GM21381 (cell line): ENCODE results near the gene UBE2Q1.
"Not testable (repeated sequence)": the region's sequence is repeated elsewhere in the genome, so short reads cannot be mapped to it uniquely, and the experiment has no call there.

ENCODE experiments used
- ATAC-seq: cut with Tn5 transposase; IDR thresholded peaks from one replicate; pipeline ENCODE4 v1.9.1; 2021; ENCODE audit warnings: mild to moderate bottlenecking, moderate library complexity; ENCODE audit not compliant: unreplicated experiment

Gene UBE2Q1

DNA sequence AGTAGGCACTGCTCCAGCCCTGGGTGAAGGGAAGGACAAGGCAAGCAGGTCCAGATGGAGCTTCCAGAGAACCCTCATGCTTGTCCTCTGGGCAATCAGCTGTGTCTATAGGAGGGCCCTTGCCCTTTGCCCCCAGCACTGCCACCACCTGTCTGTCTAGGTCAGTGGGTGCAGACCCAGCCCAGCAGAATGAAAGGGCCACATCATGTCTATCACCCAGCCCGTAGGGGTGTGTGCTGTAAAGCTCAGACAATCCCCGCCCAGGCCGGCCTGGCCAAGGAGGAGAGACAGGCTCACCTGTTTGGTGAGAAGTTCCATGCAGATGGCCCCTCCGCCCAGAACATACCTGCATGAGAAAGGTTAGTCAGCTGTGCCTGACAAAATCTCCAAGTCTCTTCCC is 7.0 kb downstream of the UBE2Q1 start:
- ATAC-seq: no peak

GRCh38 chr1:154550657-154551056 is 7.8 kb downstream of the UBE2Q1 start:
- no peak for ATAC-seq

GRCh38 chr1:154550070-154550469 is 8.4 kb downstream of the UBE2Q1 start:
- ATAC-seq: no peak

- no peak for ATAC-seq
Observed at GRCh38 chr1:154549202-154549770, 9.2 kb downstream of the UBE2Q1 start.

DNA sequence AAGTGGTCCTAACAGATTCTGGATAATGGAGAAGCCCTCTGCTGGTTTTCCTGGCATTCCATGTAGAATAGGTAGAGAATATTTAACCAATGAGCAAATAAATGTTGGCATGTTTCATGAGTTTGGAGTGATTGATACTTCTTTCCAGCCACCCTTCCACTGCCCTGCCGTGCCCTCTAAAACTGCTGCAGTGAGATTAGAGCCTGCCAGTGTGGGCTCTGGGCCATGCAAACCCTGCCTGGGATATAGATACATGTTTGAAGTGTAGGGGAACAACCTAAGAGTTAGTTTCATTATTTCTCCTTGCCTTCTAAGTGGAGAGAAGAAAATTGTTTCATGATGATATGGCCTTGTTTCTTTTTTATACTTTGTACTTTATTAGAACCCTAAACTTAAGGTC is 10.4 kb downstream of the UBE2Q1 start:
- no peak for ATAC-seq

DNA sequence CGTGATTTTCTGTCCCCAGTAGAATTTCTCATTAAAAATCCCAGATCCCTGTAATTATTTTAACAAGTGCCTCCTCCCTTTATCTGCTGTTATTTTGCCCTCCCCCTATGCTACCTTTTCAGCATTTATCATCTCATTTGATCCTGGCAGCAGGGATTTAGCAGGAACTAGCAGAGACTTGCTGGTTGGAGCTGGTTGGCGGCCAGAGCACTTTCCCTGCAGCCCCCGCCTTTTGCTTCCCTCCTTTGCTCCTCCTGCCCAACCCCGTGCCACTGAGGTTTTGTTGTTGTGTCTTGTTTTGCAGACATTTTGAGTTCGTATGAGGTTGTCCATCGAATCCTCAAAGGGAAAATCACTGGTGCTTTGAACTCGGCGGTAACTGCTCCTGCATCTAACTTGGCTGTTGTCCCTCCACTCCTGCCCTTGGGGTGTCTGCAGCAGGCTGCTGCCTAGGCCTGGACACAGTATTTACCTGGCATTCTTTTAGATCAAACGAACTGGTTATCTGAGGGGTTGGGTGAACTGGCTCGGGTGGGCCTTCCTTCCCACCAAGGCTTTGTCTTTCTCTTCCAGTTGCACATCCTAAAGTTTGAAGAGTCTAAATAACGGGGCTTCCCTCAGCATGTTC is 11.2 kb downstream of the UBE2Q1 start:
- ATAC-seq: no peak

- no peak for ATAC-seq
Observed at GRCh38 chr1:154546264-154547063, 12.0 kb downstream of the UBE2Q1 start.

- no peak for ATAC-seq
Observed at GRCh38 chr1:154541231-154541630, 17.2 kb downstream of the UBE2Q1 start.

DNA sequence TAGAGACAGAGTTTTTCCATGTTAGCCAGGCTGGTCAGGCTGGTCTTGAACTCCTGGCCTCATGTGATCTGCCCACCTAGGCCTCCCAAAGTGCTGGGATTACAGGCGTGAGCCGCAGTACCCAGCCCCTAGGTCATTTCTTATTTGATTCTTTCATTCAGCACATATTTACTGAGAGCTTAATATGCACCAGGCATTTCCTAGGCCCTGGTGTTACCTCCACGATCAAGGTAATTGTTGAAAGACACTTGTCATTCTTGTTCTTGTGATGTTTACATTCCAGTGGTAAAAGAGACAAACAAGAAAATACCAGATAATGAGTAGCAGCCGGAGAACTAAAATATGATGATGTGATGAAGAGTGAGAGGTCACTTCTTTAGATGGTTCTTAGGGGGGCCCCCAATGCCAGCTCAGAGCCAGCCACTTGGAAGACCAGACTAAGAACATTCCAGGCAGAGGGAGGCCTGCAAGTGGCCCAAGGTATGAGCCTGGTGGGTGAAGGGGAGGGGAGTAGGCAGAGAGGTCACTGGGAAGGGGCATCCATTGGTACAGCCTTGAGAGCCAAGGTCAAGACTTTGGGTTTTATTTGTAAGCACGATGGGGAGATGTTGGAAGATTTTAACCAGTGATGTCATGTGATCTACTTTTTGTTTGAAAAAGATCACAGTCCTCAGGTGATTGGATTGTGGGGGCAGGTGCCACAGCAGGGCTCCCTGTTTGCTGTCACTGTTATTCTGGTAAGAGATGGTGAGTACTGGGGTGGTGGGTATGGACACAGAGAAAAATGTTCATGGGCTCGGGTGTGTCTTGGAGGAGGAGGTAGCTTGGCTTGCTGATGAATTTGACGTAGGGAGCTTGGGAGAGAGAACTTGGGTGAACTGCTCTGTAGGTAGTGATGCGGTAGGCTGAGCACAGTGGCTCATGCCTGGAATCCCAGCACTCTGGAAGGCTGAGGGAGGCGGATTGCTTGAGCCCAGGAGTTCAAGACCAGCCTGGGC is 18.7 kb downstream of the UBE2Q1 start:
- no peak for ATAC-seq

DNA sequence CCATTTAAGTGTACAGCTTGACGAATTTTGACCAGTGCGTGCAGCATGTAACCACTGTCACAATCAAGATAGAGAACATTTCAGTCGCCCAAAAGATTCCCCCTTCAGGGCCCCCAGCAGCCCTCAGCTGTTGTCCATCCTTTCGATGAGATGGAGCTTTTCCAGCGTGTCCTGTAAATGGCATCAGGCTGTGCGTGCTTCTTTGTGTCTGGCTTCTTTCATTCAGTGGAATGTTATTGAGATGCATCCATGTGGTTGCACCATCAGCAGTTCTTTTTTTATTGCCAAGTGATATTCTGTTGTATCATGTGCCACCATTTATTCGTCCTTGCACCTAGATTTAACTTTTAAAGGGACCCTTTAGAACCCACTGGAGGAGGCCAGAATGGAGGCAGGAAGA is 21.9 kb downstream of the UBE2Q1 start:
- ATAC-seq: no peak

GRCh38 chr1:154533952-154534844 is 24.3 kb downstream of the UBE2Q1 start:
- no peak for ATAC-seq

- not testable (repeated sequence) for ATAC-seq
Observed at GRCh38 chr1:154531950-154532349, 26.5 kb downstream of the UBE2Q1 start.

DNA sequence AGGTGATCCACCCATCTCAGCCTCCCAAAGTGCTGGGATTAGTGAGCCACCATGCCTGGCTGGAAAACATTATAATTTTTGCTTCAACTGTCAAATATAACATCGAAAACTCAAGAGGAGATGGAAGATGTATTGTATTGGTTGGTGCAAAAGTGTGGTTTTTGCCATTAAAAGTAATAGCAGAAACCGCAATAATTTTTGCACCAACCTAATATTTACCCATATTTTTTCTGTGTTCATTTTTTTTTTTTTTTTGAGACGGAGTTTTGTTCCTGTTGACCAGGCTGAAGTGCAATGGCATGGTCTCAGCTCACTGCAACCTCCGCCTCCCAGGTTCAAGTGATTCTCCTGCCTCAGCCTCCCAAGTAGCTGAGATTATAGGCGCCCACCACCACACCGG is 29.2 kb downstream of the UBE2Q1 start:
- no peak for ATAC-seq

- no peak for ATAC-seq
Observed at GRCh38 chr1:154527192-154527591, 31.3 kb downstream of the UBE2Q1 start.

GRCh38 chr1:154524881-154525280 is 33.6 kb downstream of the UBE2Q1 start:
- ATAC-seq: no peak

- ATAC-seq: no peak
Observed at GRCh38 chr1:154521695-154522094, 36.8 kb downstream of the UBE2Q1 start.

DNA sequence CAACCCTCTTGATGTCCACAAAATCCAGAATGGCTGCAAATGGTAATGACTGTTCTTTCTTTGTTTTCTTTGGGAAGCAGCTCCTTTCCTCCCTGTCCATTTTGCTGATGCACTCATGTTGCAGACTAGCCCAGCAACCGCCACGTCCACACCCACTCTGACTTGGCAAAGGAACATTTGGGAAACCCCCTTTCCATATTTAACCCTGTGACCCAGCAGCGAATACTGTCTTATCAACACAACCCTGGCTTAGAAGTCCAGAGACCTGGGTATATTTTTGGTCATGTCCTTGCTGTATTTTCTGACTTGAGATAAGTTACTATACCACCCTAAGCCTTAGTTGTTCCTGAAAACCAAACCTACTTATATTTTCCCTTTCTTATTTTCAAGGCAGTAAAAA is 38.1 kb downstream of the UBE2Q1 start:
- no peak for ATAC-seq

GRCh38 chr1:154519591-154519991 is 38.9 kb downstream of the UBE2Q1 start:
- no peak for ATAC-seq

DNA sequence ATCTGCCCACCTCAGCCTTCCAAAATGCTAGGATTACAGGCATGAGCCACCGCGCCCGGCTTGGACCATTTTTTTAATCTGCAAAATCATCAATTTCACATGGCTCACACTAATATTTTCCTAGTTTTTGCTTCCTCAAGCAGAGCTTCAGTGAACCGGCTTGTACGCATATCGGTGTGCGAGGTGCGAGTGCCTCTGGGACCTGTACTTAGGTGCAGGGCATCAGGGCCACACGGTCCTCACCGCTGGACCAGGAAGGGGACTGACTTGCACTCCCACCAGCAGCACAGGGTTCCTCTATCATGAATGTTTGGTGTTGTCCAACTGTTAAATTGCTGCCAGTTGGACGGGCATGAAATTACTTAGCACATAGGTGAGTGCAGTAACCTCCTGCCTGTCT is 40.8 kb downstream of the UBE2Q1 start:
- no peak for ATAC-seq

GRCh38 chr1:154514066-154514553 is 44.4 kb downstream of the UBE2Q1 start:
- ATAC-seq: no peak
